H1 (cell line): Measurements from ENCODE around the gene ASH1L. TPM values are rescaled to one million over a fixed set of nuclear protein-coding genes. Genes with fewer than 3 reads are reported as not detected.

Experiments
- PHF8 ChIP-seq: fragments of 200-600 bp; sonication (generic); conservative IDR thresholded peaks from 2 replicates; pipeline ENCODE4 v1.7.1; 2012; ENCODE audit warnings: low read depth, mild to moderate bottlenecking, inconsistent platforms, low read length, moderate library complexity
- polyA plus RNA-seq, 7 experiments: library from polyadenylated mRNA; depleted of rRNA in 3 of 7; stranded (reverse) in 5 of 7; unstranded in 2 of 7; fragments of >200 nt in 5 of 7; fragments of 200-250 nt in 2 of 7; gene quantifications; 1 replicate in 5 of 7; 2 replicates in 1 of 7; 4 replicates in 1 of 7; pipeline versions ENCODE4 v1.2.1 to v1.2.3, GENCODE V29; 2011 to 2013; ENCODE audit warnings: missing spikeins in 2 of 7, mixed read lengths in 2 of 7
- total RNA-seq: library from RNA; stranded (reverse); fragmentation: NEBNext Ultra II Directional; extraction: Animal tissue kit (Norgen Biotek cat#: 25700); gene quantifications from 2 replicates; pipeline ENCODE4 v1.2.1, GENCODE V29; 2021
- TF ChIP-seq, protein P1 (sequence below): IDR thresholded peaks from 2 replicates; pipeline ENCODE4 v1.6.1; 2011; ENCODE audit warnings: low read length, improper control_type of control experiment

ASH1L gene
- total and polyA plus RNA-seq, 2 of the 8 experiments (the other 6 are each of a cell fraction or from before 2014, with no cell fraction given) = 7.5 to 27.6 TPM

DNA sequence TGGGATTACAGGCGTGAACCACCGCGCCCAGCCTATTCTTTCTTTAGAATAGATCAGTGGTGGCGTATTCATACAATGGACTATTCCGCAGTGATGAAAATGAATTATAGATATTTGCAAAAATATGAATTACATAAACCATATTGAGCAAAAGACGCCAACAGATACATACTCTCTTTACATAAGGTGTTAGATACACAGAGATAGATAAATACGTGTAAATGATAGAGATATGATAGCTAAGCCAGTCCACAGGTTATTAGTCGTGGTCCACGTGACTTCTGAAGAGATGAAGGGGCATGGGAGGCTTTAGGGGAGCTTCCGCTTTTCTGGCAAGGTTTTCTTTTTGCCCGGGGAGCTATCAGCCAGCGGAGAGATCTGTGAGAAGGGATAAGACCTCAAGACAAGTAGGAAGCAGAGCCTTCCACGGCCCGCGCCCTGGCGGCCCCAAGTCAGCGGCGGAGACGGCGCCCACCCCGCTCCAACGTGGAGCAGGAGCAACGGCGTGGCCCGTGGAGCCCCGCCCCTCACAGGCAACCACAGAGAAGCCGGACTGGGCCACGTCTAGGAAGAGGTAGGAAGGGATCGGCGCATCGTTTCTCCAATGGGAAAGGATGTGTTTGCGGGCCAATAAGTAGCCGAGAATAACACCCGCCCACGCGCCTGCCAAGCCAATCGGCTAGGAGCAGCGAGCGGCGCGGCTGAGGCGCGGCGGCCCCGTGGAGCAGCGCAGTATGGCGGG lies 47.1 kb upstream of the ASH1L start, which contains the start of gene MSTO1 (continued):
- TF ChIP-seq, protein P1, sequence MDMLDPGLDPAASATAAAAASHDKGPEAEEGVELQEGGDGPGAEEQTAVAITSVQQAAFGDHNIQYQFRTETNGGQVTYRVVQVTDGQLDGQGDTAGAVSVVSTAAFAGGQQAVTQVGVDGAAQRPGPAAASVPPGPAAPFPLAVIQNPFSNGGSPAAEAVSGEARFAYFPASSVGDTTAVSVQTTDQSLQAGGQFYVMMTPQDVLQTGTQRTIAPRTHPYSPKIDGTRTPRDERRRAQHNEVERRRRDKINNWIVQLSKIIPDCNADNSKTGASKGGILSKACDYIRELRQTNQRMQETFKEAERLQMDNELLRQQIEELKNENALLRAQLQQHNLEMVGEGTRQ = peak; percentile 50; the same call in 1 of the 2 replicates
- TF ChIP-seq PHF8 = peak; percentile 70
- TF ChIP-seq, all 59 proteins: peak for 10
